Endothelial cell of umbilical vein (primary cell): ENCODE data around the gene LRRC71.
A peak's percentile ranks its signal among the peaks of the same experiment; 100 is the strongest.

Experiments used
- EZH2 ChIP-seq: IDR thresholded peaks from 2 replicates; pipeline ENCODE4 v1.6.1; 2012; ENCODE audit warnings: borderline replicate concordance, low read depth, mild to moderate bottlenecking, moderate library complexity, low read length, inconsistent platforms; ENCODE audit not compliant: severe bottlenecking
- MAX ChIP-seq: IDR thresholded peaks from 2 replicates; pipeline ENCODE4 v1.6.1; 2011; ENCODE audit not compliant: insufficient read depth, insufficient read length
- POLR2A ChIP-seq: IDR thresholded peaks from 2 replicates; pipeline ENCODE4 v1.6.1; 2012; ENCODE audit warnings: low read depth, mild to moderate bottlenecking, control low read depth, low read length
- POLR2AphosphoS5 ChIP-seq: IDR thresholded peaks from 2 replicates; pipeline ENCODE4 v1.6.1; 2012; ENCODE audit warnings: low read depth, mild to moderate bottlenecking, control low read depth, low read length, moderate library complexity; ENCODE audit not compliant: insufficient read depth
- TF ChIP-seq, protein P1 (sequence below), 2 donors: IDR thresholded peaks; 1 replicate in 1 of 2; 2 replicates in 1 of 2; pipeline ENCODE4 v1.5.1; 2011; ENCODE audit warnings: low read length in 2 of 2, mild to moderate bottlenecking in 2 of 2, moderate library complexity in 2 of 2, control low read depth in 1 of 2, inconsistent platforms in 1 of 2, low read depth in 1 of 2; ENCODE audit not compliant: insufficient read depth in 1 of 2; ENCODE audit errors: extremely low read depth in 1 of 2

- peak; percentile 20 for TF ChIP-seq EZH2
- TF ChIP-seq, protein P1, sequence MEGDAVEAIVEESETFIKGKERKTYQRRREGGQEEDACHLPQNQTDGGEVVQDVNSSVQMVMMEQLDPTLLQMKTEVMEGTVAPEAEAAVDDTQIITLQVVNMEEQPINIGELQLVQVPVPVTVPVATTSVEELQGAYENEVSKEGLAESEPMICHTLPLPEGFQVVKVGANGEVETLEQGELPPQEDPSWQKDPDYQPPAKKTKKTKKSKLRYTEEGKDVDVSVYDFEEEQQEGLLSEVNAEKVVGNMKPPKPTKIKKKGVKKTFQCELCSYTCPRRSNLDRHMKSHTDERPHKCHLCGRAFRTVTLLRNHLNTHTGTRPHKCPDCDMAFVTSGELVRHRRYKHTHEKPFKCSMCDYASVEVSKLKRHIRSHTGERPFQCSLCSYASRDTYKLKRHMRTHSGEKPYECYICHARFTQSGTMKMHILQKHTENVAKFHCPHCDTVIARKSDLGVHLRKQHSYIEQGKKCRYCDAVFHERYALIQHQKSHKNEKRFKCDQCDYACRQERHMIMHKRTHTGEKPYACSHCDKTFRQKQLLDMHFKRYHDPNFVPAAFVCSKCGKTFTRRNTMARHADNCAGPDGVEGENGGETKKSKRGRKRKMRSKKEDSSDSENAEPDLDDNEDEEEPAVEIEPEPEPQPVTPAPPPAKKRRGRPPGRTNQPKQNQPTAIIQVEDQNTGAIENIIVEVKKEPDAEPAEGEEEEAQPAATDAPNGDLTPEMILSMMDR (IDR thresholded peaks at IDR 0.05; ENCODE audit: extremely low read depth in 1 of 2, insufficient read depth in 1 of 2, low read depth in 1 of 2, low read length in 2 of 2) = no peak
- no peak for TF ChIP-seq POLR2A
- TF ChIP-seq MAX = no peak
- no peak for TF ChIP-seq POLR2AphosphoS5
Observed at GRCh38 chr1:156881101-156881500, 39.3 kb upstream of the LRRC71 start.
